ENCODE data around the gene CLSTN2.

DNA sequence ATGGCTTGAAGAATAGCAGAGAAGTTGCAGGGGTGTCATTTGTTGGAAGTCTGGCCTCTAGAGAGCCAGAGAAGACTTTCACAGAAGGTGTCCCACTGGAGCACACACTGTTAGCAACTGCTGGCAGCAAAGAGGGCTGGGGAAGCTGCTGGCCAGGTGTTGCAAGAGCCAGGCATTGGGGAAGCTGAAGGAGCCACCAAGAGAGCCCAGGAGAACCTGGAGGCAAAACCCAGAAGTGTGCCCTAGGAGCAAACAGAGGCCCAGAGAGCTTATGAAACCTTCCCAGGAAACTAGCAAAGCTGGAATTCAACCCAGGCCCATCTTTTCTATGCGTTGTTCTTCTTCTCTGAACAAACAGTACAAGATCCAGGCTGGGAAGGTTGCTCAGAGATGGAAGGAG is 610.2 kb downstream of the CLSTN2 start:
- TF ChIP-seq, protein P1, sequence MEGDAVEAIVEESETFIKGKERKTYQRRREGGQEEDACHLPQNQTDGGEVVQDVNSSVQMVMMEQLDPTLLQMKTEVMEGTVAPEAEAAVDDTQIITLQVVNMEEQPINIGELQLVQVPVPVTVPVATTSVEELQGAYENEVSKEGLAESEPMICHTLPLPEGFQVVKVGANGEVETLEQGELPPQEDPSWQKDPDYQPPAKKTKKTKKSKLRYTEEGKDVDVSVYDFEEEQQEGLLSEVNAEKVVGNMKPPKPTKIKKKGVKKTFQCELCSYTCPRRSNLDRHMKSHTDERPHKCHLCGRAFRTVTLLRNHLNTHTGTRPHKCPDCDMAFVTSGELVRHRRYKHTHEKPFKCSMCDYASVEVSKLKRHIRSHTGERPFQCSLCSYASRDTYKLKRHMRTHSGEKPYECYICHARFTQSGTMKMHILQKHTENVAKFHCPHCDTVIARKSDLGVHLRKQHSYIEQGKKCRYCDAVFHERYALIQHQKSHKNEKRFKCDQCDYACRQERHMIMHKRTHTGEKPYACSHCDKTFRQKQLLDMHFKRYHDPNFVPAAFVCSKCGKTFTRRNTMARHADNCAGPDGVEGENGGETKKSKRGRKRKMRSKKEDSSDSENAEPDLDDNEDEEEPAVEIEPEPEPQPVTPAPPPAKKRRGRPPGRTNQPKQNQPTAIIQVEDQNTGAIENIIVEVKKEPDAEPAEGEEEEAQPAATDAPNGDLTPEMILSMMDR (IDR thresholded peaks at IDR 0.05; ENCODE audit: low read depth, low read length, missing input control) = no peak
- TF ChIP-seq RAD21 (IDR thresholded peaks at IDR 0.05) (no peak), MAX (IDR thresholded peaks at IDR 0.05) (no peak), ATF3 (IDR thresholded peaks at IDR 0.05) (no peak), HNF4G (IDR thresholded peaks at IDR 0.05) (no peak), SP1 (IDR thresholded peaks at IDR 0.05) (no peak), RXRA (IDR thresholded peaks at IDR 0.05) (no peak), REST (IDR thresholded peaks at IDR 0.05) (no peak), YY1 (IDR thresholded peaks at IDR 0.05) (no peak), JUND (IDR thresholded peaks at IDR 0.05) (no peak), EGR1 (IDR thresholded peaks at IDR 0.05; ENCODE audit: low read depth in 2 of 2) (no peak)
- TF ChIP-seq, protein P2, sequence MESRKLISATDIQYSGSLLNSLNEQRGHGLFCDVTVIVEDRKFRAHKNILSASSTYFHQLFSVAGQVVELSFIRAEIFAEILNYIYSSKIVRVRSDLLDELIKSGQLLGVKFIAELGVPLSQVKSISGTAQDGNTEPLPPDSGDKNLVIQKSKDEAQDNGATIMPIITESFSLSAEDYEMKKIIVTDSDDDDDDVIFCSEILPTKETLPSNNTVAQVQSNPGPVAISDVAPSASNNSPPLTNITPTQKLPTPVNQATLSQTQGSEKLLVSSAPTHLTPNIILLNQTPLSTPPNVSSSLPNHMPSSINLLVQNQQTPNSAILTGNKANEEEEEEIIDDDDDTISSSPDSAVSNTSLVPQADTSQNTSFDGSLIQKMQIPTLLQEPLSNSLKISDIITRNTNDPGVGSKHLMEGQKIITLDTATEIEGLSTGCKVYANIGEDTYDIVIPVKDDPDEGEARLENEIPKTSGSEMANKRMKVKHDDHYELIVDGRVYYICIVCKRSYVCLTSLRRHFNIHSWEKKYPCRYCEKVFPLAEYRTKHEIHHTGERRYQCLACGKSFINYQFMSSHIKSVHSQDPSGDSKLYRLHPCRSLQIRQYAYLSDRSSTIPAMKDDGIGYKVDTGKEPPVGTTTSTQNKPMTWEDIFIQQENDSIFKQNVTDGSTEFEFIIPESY (IDR thresholded peaks at IDR 0.05) = no peak
